ENCODE measurements around the gene AFAP1.

The AFAP1 gene

GRCh38 chr4:7815981-7816380 is 123.7 kb downstream of the AFAP1 start:
- no peak for DNase-seq (ENCODE audit: low read depth in 2 of 2)
- H3K4me3 ChIP-seq (replicated peaks in 1 of 2; ENCODE audit: low read depth in 2 of 2, low read length in 2 of 2), result no peak overlapping the region
- no peak for TF ChIP-seq CTCF (IDR thresholded peaks at IDR 0.05; ENCODE audit: low read depth, low read length)

- peak; percentile 20 for TF ChIP-seq CTCF (IDR thresholded peaks at IDR 0.05; ENCODE audit: low read depth, low read length)
- no peak overlapping the region for H3K4me3 ChIP-seq (replicated peaks in 1 of 2; ENCODE audit: low read depth in 2 of 2, low read length in 2 of 2)
- DNase-seq (ENCODE audit: low read depth in 2 of 2), result peak; percentile 72 to 96
Observed at GRCh38 chr4:7815562-7815961, 124.1 kb downstream of the AFAP1 start.

- TF ChIP-seq CTCF (IDR thresholded peaks at IDR 0.05; ENCODE audit: low read depth, low read length), result no peak
- DNase-seq (ENCODE audit: low read depth in 2 of 2), result no peak
- no peak overlapping the region for H3K4me3 ChIP-seq (replicated peaks in 1 of 2; ENCODE audit: low read depth in 2 of 2, low read length in 2 of 2)
Observed at GRCh38 chr4:7814451-7814850, 125.2 kb downstream of the AFAP1 start.

- peak; percentile 51 to 91 for DNase-seq (ENCODE audit: low read depth in 2 of 2)
- no peak for TF ChIP-seq CTCF (IDR thresholded peaks at IDR 0.05; ENCODE audit: low read depth, low read length)
- no peak overlapping the region for H3K4me3 ChIP-seq (replicated peaks in 1 of 2; ENCODE audit: low read depth in 2 of 2, low read length in 2 of 2)
Observed at GRCh38 chr4:7813674-7814073, 126.0 kb downstream of the AFAP1 start.

- TF ChIP-seq CTCF (IDR thresholded peaks at IDR 0.05; ENCODE audit: low read depth, low read length), result no peak
Observed at GRCh38 chr4:7812921-7813320, 126.7 kb downstream of the AFAP1 start.

GRCh38 chr4:7812231-7812857 is 127.3 kb downstream of the AFAP1 start:
- TF ChIP-seq CTCF (IDR thresholded peaks at IDR 0.05; ENCODE audit: low read depth, low read length), result no peak
- no peak overlapping the region for H3K4me3 ChIP-seq (replicated peaks in 1 of 2; ENCODE audit: low read depth in 2 of 2, low read length in 2 of 2)
- no peak for DNase-seq (ENCODE audit: low read depth in 2 of 2)

More at GRCh38 chr4:7812921-7813320, 126.7 kb downstream of the AFAP1 start:
- H3K4me3 ChIP-seq (replicated peaks in 1 of 2; ENCODE audit: low read depth in 2 of 2, low read length in 2 of 2), result no peak overlapping the region
- DNase-seq (ENCODE audit: low read depth in 2 of 2), result no peak
